ENCODE data around the gene GALNT18. TPM values are rescaled to one million over a fixed set of nuclear protein-coding genes. Genes with fewer than 3 reads are reported as not detected.

GALNT18 gene
- total and polyA plus RNA-seq, 2 donors (not counting 3 experiments of a cell fraction or from before 2014, with no cell fraction given): 0.17 to 0.18 TPM

GRCh38 chr11:11600288-11600687, 21.5 kb downstream of the GALNT18 start:
- dilution Hi-C loops (cut with MboI; ENCODE audit: extremely low pct_ligation_motif_present, low sequenced_read_pairs): no loop called here
- CTCF ChIA-PET: interaction anchor here (1.1 kb wide), 1 partner anchor 21 kb away, joined by 3 read pairs; the partner anchor contains the start of gene GALNT18

GRCh38 chr11:11598243-11598642, 23.6 kb downstream of the GALNT18 start:
- TF ChIP-seq JUN (IDR thresholded peaks at IDR 0.05; ENCODE audit: borderline replicate concordance, insufficient read depth, insufficient read length, low read depth): no peak
- no peak for TF ChIP-seq POLR2AphosphoS5 (IDR thresholded peaks at IDR 0.05; ENCODE audit: insufficient read depth, low read depth, low read length)
- TF ChIP-seq FOS (IDR thresholded peaks at IDR 0.05; ENCODE audit: borderline replicate concordance, insufficient read depth, low read length): no peak
- no peak for TF ChIP-seq CTCF (IDR thresholded peaks at IDR 0.05; ENCODE audit: extremely low read depth in 1 of 2, insufficient read depth in 1 of 2, low read depth in 1 of 2, low read length in 2 of 2)
- TF ChIP-seq MAX (IDR thresholded peaks at IDR 0.05; ENCODE audit: insufficient read depth, insufficient read length): no peak
- no peak for TF ChIP-seq MYC (IDR thresholded peaks at IDR 0.05; ENCODE audit: low read depth, low read length)
- no peak for TF ChIP-seq GATA2 (IDR thresholded peaks at IDR 0.05; ENCODE audit: insufficient read depth, insufficient read length, low read depth, low read length)
- no peak for TF ChIP-seq POLR2A (IDR thresholded peaks at IDR 0.05; ENCODE audit: low read depth, low read length)
- no peak for TF ChIP-seq EZH2 (IDR thresholded peaks at IDR 0.05; ENCODE audit: borderline replicate concordance, low read depth, low read length, severe bottlenecking)
- no peak overlapping the region for H2AFZ ChIP-seq (ENCODE audit: low read depth, low read length)
- H3K27ac ChIP-seq (ENCODE audit: insufficient read depth, low read depth, low read length): no peak overlapping the region
- no peaks in the 10 kb centered on the region for H4K20me1 ChIP-seq (replicated peaks; ENCODE audit: control insufficient read depth, extremely low read depth, insufficient read depth, low read length)
- no peaks in the 10 kb centered on the region for H3K79me2 ChIP-seq (ENCODE audit: control insufficient read depth, insufficient read depth, low read length)
- intact Hi-C loops (cut with micrococcal nuclease) (no loop called here), dilution Hi-C loops (cut with MboI; ENCODE audit: extremely low pct_ligation_motif_present, low sequenced_read_pairs) (no loop called here)
- no TSS peak for BruUV-seq (replicated peaks)
- H3K9ac ChIP-seq (replicated peaks; ENCODE audit: extremely low read depth, insufficient read depth, low read length): no peak overlapping the region
- H3K27me3 ChIP-seq (ENCODE audit: control insufficient read depth in 2 of 2, insufficient read depth in 2 of 2, low read length in 2 of 2): peaks cover 0 to 2% of the 10 kb centered on the region in 2 experiments
- no peak for FAIRE-seq
- no peaks in the 10 kb centered on the region for H3K9me3 ChIP-seq (replicated peaks; ENCODE audit: control insufficient read depth, insufficient read depth, low read length)
- H3K4me1 ChIP-seq (ENCODE audit: control insufficient read depth, extremely low read depth, insufficient read depth, low read length): no peaks in the 10 kb centered on the region
- ChIA-PET CTCF (no interaction called here), POLR2A (no interaction called here)
- DNase-seq (ENCODE audit: low read depth, low spot score): no peak
- H3K4me2 ChIP-seq (ENCODE audit: insufficient read depth, low read length): no peak overlapping the region
- H3K9me1 ChIP-seq (replicated peaks; ENCODE audit: control insufficient read depth, extremely low read depth, insufficient read depth, low read length): no peaks in the 10 kb centered on the region
- H3K36me3 ChIP-seq (ENCODE audit: control insufficient read depth in 2 of 2, extremely low read depth in 1 of 2, insufficient read depth in 2 of 2, low read length in 2 of 2): no peaks in the 10 kb centered on the region
- H3K4me3 ChIP-seq (replicated peaks in 1 of 3; ENCODE audit: insufficient read depth in 1 of 3, low read depth in 1 of 3, low read length in 3 of 3): no peak overlapping the region

More at GRCh38 chr11:11600288-11600687, 21.5 kb downstream of the GALNT18 start:
- POLR2A ChIA-PET: no interaction called here
- Histone ChIP-seq H4K20me1 (replicated peaks; ENCODE audit: control insufficient read depth, extremely low read depth, insufficient read depth, low read length) (no peaks in the 10 kb centered on the region), H3K9ac (replicated peaks; ENCODE audit: extremely low read depth, insufficient read depth, low read length) (no peak overlapping the region), H3K4me2 (ENCODE audit: insufficient read depth, low read length) (no peak overlapping the region), H3K9me1 (replicated peaks; ENCODE audit: control insufficient read depth, extremely low read depth, insufficient read depth, low read length) (no peaks in the 10 kb centered on the region), H3K27me3 (ENCODE audit: control insufficient read depth in 2 of 2, insufficient read depth in 2 of 2, low read length in 2 of 2) (peaks cover 0 to 2% of the 10 kb centered on the region in 2 experiments), H3K4me3 (replicated peaks in 1 of 3; ENCODE audit: insufficient read depth in 1 of 3, low read depth in 1 of 3, low read length in 3 of 3) (no peak overlapping the region), H3K79me2 (ENCODE audit: control insufficient read depth, insufficient read depth, low read length) (no peaks in the 10 kb centered on the region), H3K4me1 (ENCODE audit: control insufficient read depth, extremely low read depth, insufficient read depth, low read length) (no peaks in the 10 kb centered on the region), H3K27ac (ENCODE audit: insufficient read depth, low read depth, low read length) (no peak overlapping the region), H3K36me3 (ENCODE audit: control insufficient read depth in 2 of 2, extremely low read depth in 1 of 2, insufficient read depth in 2 of 2, low read length in 2 of 2) (no peaks in the 10 kb centered on the region), H2AFZ (ENCODE audit: low read depth, low read length) (no peak overlapping the region), H3K9me3 (replicated peaks; ENCODE audit: control insufficient read depth, insufficient read depth, low read length) (no peaks in the 10 kb centered on the region)
- FAIRE-seq: no peak
- DNase-seq (ENCODE audit: low read depth, low spot score): no peak
- TF ChIP-seq MYC (IDR thresholded peaks at IDR 0.05; ENCODE audit: low read depth, low read length): no peak
- TF ChIP-seq GATA2 (IDR thresholded peaks at IDR 0.05; ENCODE audit: insufficient read depth, insufficient read length, low read depth, low read length): no peak
- no peak for TF ChIP-seq MAX (IDR thresholded peaks at IDR 0.05; ENCODE audit: insufficient read depth, insufficient read length)
- intact Hi-C loops (cut with micrococcal nuclease): no loop called here
- BruUV-seq (replicated peaks): no TSS peak

Measured in endothelial cell of umbilical vein (primary cell).